Measurements from ENCODE around the gene TRIM28.

TRIM28 gene

GRCh38 chr19:58549664-58550361 is 5.9 kb downstream of the TRIM28 start:
- DNase-seq: no peak

- DNase-seq: no peak
Measured at GRCh38 chr19:58550362-58551122, 6.7 kb downstream of the TRIM28 start.

- DNase-seq: no peak
Measured at GRCh38 chr19:58551123-58551497, 7.2 kb downstream of the TRIM28 start.

DNA sequence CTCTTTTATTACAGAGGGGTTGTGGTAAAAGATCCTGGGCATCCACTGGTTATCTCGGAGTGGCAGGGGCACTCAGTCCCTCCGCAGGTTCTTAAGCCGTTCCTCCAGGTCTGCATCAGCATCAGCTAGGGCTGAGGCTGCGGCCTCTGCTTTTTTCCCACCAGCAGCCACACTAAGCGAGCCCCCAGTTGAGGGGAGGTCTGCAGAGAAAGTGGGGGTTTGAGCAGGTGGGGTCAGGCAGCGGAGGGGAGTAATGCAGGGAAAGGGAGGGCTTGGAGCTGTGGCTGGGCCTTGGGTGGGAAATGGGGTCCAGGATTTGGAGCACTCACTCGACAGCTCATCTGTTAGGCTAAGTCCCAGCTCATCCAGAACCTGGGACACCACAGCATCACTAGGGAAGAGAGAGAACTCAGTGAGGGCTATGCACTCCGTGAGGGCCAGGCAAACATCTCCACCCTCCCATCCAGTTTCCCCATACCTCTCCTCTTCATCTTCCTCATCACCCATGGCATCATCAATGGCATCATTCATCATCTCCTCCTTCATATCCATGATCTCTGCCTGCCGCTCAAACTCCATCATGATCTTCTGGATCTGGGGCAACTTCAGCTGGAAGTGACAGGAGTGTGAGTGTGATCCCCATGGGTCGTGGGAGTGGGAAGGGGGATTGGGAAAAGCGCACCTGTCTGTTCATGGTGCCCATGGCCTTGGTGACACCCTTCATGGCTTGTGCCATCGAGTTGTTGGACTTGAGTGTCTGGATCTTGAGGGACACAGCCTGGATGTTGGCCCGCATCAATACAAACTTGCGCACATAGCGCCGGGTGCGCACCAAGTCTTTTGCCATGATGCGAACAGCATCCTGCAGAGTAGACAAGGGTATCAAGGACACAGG is 8.0 kb downstream of the TRIM28 start:
- no peak for DNase-seq

- no peak for DNase-seq
Measured at GRCh38 chr19:58552655-58553054, 8.8 kb downstream of the TRIM28 start.

DNA sequence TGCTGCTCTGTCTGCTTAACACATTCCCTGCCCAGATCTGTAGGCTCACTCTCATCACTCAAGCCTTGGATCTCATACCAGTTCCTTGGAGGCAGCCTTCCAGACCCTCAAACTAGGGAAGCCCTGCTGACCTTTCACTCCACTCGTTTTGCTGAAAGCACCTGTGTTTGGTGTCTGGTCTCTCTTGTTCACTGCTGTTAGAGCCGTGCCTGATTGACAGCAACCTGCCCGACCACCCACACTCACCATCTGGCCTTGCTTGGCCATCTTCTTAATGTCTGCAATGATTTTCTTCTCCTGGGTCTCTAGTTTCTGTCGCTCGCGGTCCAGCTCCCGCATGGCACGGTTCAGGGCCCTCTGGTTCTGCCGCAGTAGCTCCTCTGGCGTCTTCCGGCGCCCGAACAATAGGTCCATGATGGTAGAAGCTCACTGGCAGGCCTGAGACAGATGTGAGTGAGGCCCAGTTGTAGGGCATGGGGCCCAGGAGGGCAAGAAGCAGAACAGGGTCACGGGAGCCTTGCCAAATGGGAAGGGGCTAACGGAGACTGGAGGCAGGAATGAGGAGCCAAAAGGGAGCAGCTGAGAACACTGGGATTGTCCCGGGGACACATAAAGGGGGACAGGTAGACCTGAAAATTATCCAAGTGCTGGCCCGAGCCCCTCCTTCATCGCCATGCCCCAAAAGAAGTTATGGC is 10.1 kb downstream of the TRIM28 start:
- DNase-seq: no peak

GRCh38 chr19:58554494-58555368 is 10.9 kb downstream of the TRIM28 start, which contains the start of gene CHMP2A:
TSS of gene CHMP2A (minus strand) at chr19:58555105. CDS start at chr19:58554212, 893 bp downstream.
- DNase-seq: peak; percentile 97 to 98

- no peak for DNase-seq
Measured at GRCh38 chr19:58555369-58555885, 11.6 kb downstream of the TRIM28 start.

DNA sequence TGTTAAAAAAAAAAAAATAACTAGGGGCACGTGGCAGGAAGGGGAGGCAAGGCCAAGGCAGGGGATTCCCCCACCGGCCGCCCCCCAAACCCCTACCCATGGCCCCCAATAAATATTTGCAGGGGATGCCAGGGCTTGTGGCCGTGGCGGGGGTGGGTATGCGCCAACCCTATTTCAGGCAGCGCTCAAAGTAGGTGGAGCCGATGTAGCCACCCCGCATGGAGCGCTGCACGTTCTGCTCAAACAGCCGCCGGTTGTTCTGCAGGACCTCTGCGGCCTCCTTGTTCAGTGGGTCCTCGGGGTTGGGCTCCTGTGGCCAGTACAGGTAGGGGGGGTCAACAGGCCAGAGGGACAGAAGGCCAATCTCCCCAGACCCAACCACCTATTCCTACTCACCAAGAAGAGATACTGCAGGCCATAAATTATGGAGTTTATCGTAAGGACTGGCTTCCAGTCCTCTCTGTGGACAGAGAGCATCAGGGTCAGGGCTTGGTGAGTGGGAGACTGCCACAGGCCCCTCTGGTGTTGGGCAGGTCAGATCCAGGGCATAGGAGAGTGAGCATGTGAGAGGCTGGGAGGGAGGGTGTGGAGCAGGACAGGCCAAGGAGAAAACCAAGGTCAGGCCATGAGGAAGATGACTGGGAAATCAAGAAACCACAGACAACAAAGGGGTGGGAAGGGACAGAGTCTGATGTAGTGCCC is 12.2 kb downstream of the TRIM28 start:
- no peak for DNase-seq

DNA sequence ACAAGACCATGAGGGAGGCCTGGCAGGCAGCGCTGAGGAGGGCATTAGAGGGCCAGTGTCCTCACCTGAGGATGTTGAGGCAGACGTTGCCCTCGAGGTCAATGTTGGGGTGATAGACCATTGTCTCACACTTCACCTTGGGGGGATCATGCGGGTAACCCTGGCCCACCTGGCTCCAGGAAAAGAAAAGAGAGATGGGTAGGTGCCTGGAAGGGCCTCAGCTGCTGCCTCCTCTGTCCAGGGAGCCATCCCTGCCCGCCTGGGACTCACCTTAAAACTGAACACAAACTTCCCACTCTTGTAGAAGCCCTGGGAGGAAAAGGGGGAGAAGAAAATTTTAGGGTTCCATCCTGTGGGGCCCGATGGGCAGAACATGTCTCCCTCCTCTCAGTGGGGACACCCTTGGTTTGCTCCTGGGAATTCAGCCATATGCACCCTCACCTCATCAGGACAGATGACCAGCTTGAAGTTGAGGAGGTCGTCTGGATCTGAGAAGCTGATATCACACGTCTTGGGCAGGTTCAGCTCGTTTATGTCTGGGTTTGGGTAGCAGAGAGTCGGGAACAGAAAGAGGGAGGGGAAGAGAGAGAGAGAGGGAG is 12.9 kb downstream of the TRIM28 start:
- DNase-seq: no peak

DNA sequence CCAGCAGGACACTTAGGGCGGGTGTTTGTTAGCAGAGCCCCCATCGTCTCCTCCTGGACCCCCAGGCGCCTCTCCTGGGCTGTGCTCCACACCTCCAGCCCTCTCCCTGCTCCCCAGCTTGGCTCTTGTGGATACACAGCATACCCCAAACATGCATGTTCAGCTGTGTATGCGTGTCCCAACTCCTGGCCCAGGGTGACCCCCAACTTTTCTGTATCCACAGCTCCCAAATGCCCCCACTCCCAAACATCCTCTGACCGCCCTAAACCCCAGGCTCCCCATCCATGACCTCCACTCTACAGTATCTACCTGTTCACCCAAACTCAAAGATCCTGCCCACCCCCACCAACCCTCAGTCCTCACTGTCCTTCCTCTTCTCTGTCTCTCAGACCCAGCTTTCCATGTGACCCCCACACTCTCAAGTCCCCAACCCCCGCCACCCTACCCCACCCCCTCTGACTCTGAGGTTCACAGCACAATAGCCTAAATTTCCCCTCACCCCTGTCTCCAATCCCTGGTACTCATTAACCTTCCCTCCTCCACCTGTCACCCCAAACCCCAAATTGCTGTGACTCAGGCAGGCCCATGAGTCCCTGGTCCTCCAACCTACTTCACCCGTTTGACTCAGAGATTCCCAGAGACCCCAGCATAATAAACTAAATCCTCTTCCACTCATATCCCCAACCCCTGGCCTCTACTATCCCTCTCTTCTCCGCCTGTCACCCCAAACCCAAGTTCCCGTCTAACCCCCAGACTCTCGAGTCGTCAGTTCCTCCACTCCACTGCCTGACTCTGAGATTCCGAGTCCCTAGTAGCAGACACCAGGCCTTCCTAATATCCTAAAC is 13.6 kb downstream of the TRIM28 start:
- DNase-seq: no peak

DNA sequence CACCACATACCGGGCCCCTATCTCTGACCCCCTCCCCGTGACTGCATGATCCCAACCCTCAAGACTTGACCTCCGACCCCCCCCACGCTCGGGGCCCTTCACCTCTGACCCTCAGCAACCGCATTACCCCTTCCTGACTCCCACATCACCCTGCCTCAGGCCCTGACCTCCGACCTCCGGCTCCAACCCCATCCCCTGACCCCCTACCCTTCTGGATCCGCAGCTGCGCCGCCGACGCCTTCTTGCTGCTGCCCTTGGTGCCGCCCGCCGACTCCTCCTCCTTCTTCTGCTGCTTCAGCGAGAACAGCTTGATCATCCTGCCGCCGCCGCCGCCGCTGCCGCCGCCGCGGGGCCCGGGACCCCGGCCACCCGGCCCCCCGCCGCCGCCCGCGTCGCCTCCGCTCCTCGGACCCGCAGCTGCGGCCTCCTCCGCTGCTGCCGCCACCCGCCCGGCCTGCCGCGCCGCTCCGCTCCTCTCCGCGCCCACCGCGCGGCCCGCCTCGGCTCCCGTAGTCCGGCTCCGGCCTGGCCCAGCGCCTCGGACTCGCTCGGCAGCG is 14.3 kb downstream of the TRIM28 start, which contains the start of gene UBE2M:
TSS of gene UBE2M (minus strand) at position 546 of the 557 bp plus-strand sequence. CDS start at position 316, 230 bp downstream.
- peak; percentile 55 to 64 for DNase-seq

GRCh38 chr19:58558623-58559274 is 14.9 kb downstream of the TRIM28 start:
- DNase-seq: peak; percentile 99 to 100

GRCh38 chr19:58559275-58560006 is 15.6 kb downstream of the TRIM28 start:
- DNase-seq: peak; percentile 69 to 80

GRCh38 chr19:58560007-58560887 is 16.4 kb downstream of the TRIM28 start:
- no peak for DNase-seq

GRCh38 chr19:58560921-58561320 is 17.1 kb downstream of the TRIM28 start:
- no peak for DNase-seq

Data from CD4-positive, alpha-beta T cell treated with Interferon alpha-2 for 1 hour (primary cell).